ENCODE measurements around the gene MICAL3.

MICAL3 gene

GRCh38 chr22:17810570-17811116, 213.7 kb downstream of the MICAL3 start:
- TF ChIP-seq CTCF (IDR thresholded peaks at IDR 0.05; ENCODE audit: low read length, missing control alignments): no peak
- no peak for DNase-seq (ENCODE audit: low read depth)
- H3K4me3 ChIP-seq (replicated peaks; ENCODE audit: low read depth, low read length): no peak overlapping the region

- peak; percentile 23 for DNase-seq (ENCODE audit: low read depth)
- no peak for TF ChIP-seq CTCF (IDR thresholded peaks at IDR 0.05; ENCODE audit: low read length, missing control alignments)
- H3K4me3 ChIP-seq (replicated peaks; ENCODE audit: low read depth, low read length): no peak overlapping the region
Observed at GRCh38 chr22:17808693-17809403, 215.5 kb downstream of the MICAL3 start.

GRCh38 chr22:17807578-17808410, 216.6 kb downstream of the MICAL3 start:
- H3K4me3 ChIP-seq (replicated peaks; ENCODE audit: low read depth, low read length): no peak overlapping the region
- no peak for DNase-seq (ENCODE audit: low read depth)

GRCh38 chr22:17807086-17807485, 217.3 kb downstream of the MICAL3 start:
- H3K4me3 ChIP-seq (replicated peaks; ENCODE audit: low read depth, low read length): no peak overlapping the region
- DNase-seq (ENCODE audit: low read depth): no peak
- no peak for TF ChIP-seq CTCF (IDR thresholded peaks at IDR 0.05; ENCODE audit: low read length, missing control alignments)

More at GRCh38 chr22:17807578-17808410, 216.6 kb downstream of the MICAL3 start:
- TF ChIP-seq CTCF (IDR thresholded peaks at IDR 0.05; ENCODE audit: low read length, missing control alignments): no peak

- no peak overlapping the region for H3K4me3 ChIP-seq (replicated peaks; ENCODE audit: low read depth, low read length)
- no peak for TF ChIP-seq CTCF (IDR thresholded peaks at IDR 0.05; ENCODE audit: low read length, missing control alignments)
- no peak for DNase-seq (ENCODE audit: low read depth)
Observed at GRCh38 chr22:17806437-17806836, 217.9 kb downstream of the MICAL3 start.

- H3K4me3 ChIP-seq (replicated peaks; ENCODE audit: low read depth, low read length): no peak overlapping the region
- no peak for TF ChIP-seq CTCF (IDR thresholded peaks at IDR 0.05; ENCODE audit: low read length, missing control alignments)
- no peak for DNase-seq (ENCODE audit: low read depth)
Observed at GRCh38 chr22:17804331-17805080, 219.9 kb downstream of the MICAL3 start.

Measured in fibroblast of pulmonary artery (primary cell).